Measurements from ENCODE around the gene TMIGD1. TPM values are rescaled to one million over a fixed set of nuclear protein-coding genes. Genes with fewer than 3 reads are reported as not detected.
A peak's percentile ranks its signal among the peaks of the same experiment; 100 is the strongest.

TMIGD1 gene
- total and polyA plus RNA-seq, 2 of the 13 experiments (the other 11 are each of a cell fraction or from before 2014, with no cell fraction given): not detected

GRCh38 chr17:30299000-30299399, 34.9 kb downstream of the TMIGD1 start (continued):
- TF ChIP-seq SP140L (CRISPR knock-in tag; IDR thresholded peaks at IDR 0.05; ENCODE audit: borderline replicate concordance): no peak
- no peak for TF ChIP-seq PAXIP1 (CRISPR knock-in tag; conservative IDR thresholded peaks at IDR 0.05)
- TF ChIP-seq ZNF138 (CRISPR knock-in tag; IDR thresholded peaks at IDR 0.05; ENCODE audit: low read depth): no peak
- no peak for TF ChIP-seq ZMYM3 (CRISPR knock-in tag; IDR thresholded peaks at IDR 0.05)
- TF ChIP-seq, protein P1, sequence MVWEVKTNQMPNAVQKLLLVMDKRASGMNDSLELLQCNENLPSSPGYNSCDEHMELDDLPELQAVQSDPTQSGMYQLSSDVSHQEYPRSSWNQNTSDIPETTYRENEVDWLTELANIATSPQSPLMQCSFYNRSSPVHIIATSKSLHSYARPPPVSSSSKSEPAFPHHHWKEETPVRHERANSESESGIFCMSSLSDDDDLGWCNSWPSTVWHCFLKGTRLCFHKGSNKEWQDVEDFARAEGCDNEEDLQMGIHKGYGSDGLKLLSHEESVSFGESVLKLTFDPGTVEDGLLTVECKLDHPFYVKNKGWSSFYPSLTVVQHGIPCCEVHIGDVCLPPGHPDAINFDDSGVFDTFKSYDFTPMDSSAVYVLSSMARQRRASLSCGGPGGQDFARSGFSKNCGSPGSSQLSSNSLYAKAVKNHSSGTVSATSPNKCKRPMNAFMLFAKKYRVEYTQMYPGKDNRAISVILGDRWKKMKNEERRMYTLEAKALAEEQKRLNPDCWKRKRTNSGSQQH (CRISPR knock-in tag; IDR thresholded peaks at IDR 0.05; ENCODE audit: low read depth): no peak
- TF ChIP-seq ZNF770 (CRISPR knock-in tag; IDR thresholded peaks at IDR 0.05): no peak
- no peak for TF ChIP-seq SAFB2 (CRISPR knock-in tag; IDR thresholded peaks at IDR 0.05; ENCODE audit: borderline replicate concordance, low read depth)
- no peak for TF ChIP-seq TFDP2 (CRISPR knock-in tag; IDR thresholded peaks at IDR 0.05)
- peak; percentile 23; the same call in 1 of the 2 replicates for TF ChIP-seq SMC3 (IDR thresholded peaks at IDR 0.05; ENCODE audit: low read length)
- TF ChIP-seq TFAP4 (IDR thresholded peaks at IDR 0.05; ENCODE audit: borderline replicate concordance, low read depth): no peak
- TF ChIP-seq, protein P2, sequence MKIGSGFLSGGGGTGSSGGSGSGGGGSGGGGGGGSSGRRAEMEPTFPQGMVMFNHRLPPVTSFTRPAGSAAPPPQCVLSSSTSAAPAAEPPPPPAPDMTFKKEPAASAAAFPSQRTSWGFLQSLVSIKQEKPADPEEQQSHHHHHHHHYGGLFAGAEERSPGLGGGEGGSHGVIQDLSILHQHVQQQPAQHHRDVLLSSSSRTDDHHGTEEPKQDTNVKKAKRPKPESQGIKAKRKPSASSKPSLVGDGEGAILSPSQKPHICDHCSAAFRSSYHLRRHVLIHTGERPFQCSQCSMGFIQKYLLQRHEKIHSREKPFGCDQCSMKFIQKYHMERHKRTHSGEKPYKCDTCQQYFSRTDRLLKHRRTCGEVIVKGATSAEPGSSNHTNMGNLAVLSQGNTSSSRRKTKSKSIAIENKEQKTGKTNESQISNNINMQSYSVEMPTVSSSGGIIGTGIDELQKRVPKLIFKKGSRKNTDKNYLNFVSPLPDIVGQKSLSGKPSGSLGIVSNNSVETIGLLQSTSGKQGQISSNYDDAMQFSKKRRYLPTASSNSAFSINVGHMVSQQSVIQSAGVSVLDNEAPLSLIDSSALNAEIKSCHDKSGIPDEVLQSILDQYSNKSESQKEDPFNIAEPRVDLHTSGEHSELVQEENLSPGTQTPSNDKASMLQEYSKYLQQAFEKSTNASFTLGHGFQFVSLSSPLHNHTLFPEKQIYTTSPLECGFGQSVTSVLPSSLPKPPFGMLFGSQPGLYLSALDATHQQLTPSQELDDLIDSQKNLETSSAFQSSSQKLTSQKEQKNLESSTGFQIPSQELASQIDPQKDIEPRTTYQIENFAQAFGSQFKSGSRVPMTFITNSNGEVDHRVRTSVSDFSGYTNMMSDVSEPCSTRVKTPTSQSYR (CRISPR knock-in tag; IDR thresholded peaks at IDR 0.05; ENCODE audit: borderline replicate concordance): no peak
- TF ChIP-seq MEF2D (CRISPR knock-in tag; IDR thresholded peaks at IDR 0.05): no peak
- peak; percentile 41; the same call in 1 of the 2 replicates for TF ChIP-seq STAG1 (CRISPR knock-in tag; IDR thresholded peaks at IDR 0.05)
